GM12878 (cell line): Measurements from ENCODE around the gene GYG1. TPM values are rescaled to one million over a fixed set of nuclear protein-coding genes. Genes with fewer than 3 reads are reported as not detected.

Experiments used
- ATF3 ChIP-seq: IDR thresholded peaks from 2 replicates; pipeline ENCODE4 v1.6.1; 2011; ENCODE audit warnings: low read depth, mild to moderate bottlenecking, low read length, moderate library complexity, borderline replicate concordance; ENCODE audit errors: extremely low read depth
- BCLAF1 ChIP-seq: fragments of 450-650 bp; IDR thresholded peaks from 2 replicates; pipeline ENCODE4 v1.6.1; 2017; ENCODE audit warnings: antibody characterized with exemption, mild to moderate bottlenecking, moderate library complexity
- BHLHE40 ChIP-seq, 2 experiments: fragments of 450-650 bp in 1 of 2; IDR thresholded peaks; 2 replicates each; pipeline ENCODE4 v1.6.1; 2011 to 2017; ENCODE audit warnings: low read depth in 2 of 2, borderline replicate concordance in 1 of 2, improper control_type of control experiment in 1 of 2, low read length in 1 of 2, mild to moderate bottlenecking in 1 of 2
- BMI1 ChIP-seq: fragments of 450-650 bp; IDR thresholded peaks from 2 replicates; pipeline ENCODE4 v1.6.1; 2016; ENCODE audit warnings: mild to moderate bottlenecking, moderate library complexity, borderline replicate concordance
- CHD2 ChIP-seq: IDR thresholded peaks from 2 replicates; pipeline ENCODE4 v1.6.1; 2011; ENCODE audit warnings: low read depth, low read length, improper control_type of control experiment, borderline replicate concordance
- EED ChIP-seq: sonication (generic); IDR thresholded peaks from 2 replicates; pipeline ENCODE4 v1.6.1; 2016; ENCODE audit warnings: antibody characterized with exemption, low read depth
- FOXM1 ChIP-seq: IDR thresholded peaks from 2 replicates; pipeline ENCODE4 v1.6.1; 2012; ENCODE audit warnings: low read depth, mild to moderate bottlenecking, inconsistent platforms, low read length, moderate library complexity
- IRF4 ChIP-seq: IDR thresholded peaks from 2 replicates; pipeline ENCODE4 v1.6.1; 2011; ENCODE audit warnings: low read depth, low read length
- NR2C2 ChIP-seq: IDR thresholded peaks from 2 replicates; pipeline ENCODE4 v1.6.1; 2011; ENCODE audit warnings: borderline replicate concordance, low read depth; ENCODE audit not compliant: control insufficient read depth, insufficient read length
- PAX8 ChIP-seq: fragments of 450-650 bp; IDR thresholded peaks from 2 replicates; pipeline ENCODE4 v1.6.1; 2017; ENCODE audit warnings: mild to moderate bottlenecking, moderate library complexity
- PRDM15 ChIP-seq: fragments of 450-650 bp; formaldehyde crosslinking; IDR thresholded peaks from 2 replicates; pipeline ENCODE4 v1.4.0; 2020; ENCODE audit warnings: mild to moderate bottlenecking, moderate library complexity
- RUNX3 ChIP-seq: IDR thresholded peaks from 2 replicates; pipeline ENCODE4 v1.6.1; 2012; ENCODE audit warnings: low read length, inconsistent platforms
- SMC3 ChIP-seq: IDR thresholded peaks from 2 replicates; pipeline ENCODE4 v1.6.1; 2011; ENCODE audit warnings: low read length, improper control_type of control experiment, borderline replicate concordance
- SPI1 ChIP-seq: IDR thresholded peaks from 2 replicates; pipeline ENCODE4 v1.6.1; 2011; ENCODE audit warnings: low read depth, mild to moderate bottlenecking, low read length, moderate library complexity, borderline replicate concordance; ENCODE audit not compliant: insufficient read depth
- TCF3 ChIP-seq: IDR thresholded peaks from 2 replicates; pipeline ENCODE4 v1.6.1; 2012; ENCODE audit warnings: low read depth, mild to moderate bottlenecking, low read length, borderline replicate concordance; ENCODE audit not compliant: insufficient read depth
- polyA plus RNA-seq, 11 experiments: library from polyadenylated mRNA; depleted of rRNA in 4 of 11; unstranded in 6 of 11; stranded (reverse) in 5 of 11; fragments of >200 nt; fragmentation: Nextera tagmentation in 4 of 11; fragmentation: Illumina TruSeq in 1 of 11; extraction: Ambion mirVana in 4 of 11; extraction: Trizol in 1 of 11; gene quantifications; 1 replicate in 1 of 11; 2 replicates in 10 of 11; pipeline versions ENCODE4 v1.2.1 to v1.2.3, GENCODE V29; 2011 to 2016; ENCODE audit warnings: inconsistent platforms in 2 of 11, missing spikeins in 2 of 11, low read depth in 1 of 11
- total RNA-seq, 4 experiments: library from RNA; depleted of rRNA in 3 of 4; stranded (reverse); fragments of >200 nt in 3 of 4; fragmentation: Illumina TruSeq in 1 of 4; extraction: Trizol in 1 of 4; gene quantifications; 2 replicates each; pipeline versions ENCODE4 v1.2.1 to v1.2.3, GENCODE V29; 2013 to 2021
- TF ChIP-seq, protein P1 (sequence below): fragments of 450-650 bp; IDR thresholded peaks from 2 replicates; pipeline ENCODE4 v1.6.1; 2018; ENCODE audit warnings: borderline replicate concordance, mild to moderate bottlenecking; ENCODE audit not compliant: partially characterized antibody

GYG1 gene
- total and polyA plus RNA-seq, 10 of the 15 experiments (the other 5 are each of a cell fraction or from before 2014, with no cell fraction given), result 11.8 to 38.9 (median 22.9) TPM

DNA sequence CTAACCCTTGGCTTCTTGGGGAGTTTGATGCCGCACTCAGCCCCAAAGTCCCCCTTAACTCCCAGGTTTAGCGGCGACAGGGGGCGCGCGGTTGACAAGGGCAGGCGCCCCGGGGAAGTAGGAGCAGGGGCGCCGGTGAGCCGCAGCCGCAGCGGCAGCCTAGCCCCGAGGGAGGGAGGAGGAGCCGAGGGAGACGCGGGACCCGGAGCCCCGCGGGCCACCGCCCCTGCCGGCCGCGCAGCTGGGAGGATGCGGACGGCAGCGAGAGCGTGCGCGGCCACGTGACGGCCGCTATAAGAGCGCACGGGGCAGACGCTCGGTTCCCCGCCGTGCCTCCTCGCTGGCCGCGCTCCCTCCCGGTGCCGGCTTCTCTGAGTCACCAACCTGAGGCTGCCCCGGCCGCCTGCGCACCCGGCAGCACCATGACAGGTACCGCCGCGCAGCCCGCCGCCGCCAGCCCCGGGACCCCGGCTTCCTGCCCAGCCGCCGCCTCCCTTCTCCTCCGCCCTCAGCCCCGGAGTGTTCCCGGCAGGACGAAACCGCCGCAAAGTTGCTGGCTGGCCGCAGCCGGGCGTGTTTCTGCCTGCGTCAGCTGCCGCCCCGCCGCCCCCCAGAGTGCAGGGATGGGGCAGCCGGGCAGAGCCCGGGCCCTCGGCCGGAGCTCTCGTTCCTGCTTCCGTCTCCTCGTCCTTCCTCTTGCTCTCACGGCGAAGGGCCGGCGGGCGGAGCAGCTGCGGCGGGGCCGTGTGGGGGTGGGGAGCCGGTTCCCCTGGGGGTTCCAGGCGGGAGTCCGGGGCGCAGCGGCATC is at the start of gene GYG1 (continued):
- TF ChIP-seq SPI1 (no peak), NR2C2 (no peak), FOXM1 (no peak), BCLAF1 (no peak), CHD2 (no peak), BMI1 (no peak), SMC3 (no peak; the same call in 1 of the 2 replicates), RUNX3 (peak; percentile 26), PAX8 (no peak), ATF3 (peak; percentile 49; the same call in 1 of the 2 replicates), PRDM15 (CRISPR knock-in tag) (no peak), EED (peak; percentile 23; the same call in 1 of the 2 replicates), IRF4 (no peak), TCF3 (peak; percentile 74), BHLHE40 (IDR thresholded peaks at IDR 0.05; ENCODE audit: borderline replicate concordance in 1 of 2, low read depth in 2 of 2, low read length in 1 of 2) (peak; percentile 78 to 95; a peak in 3 of 4 replicates)
- TF ChIP-seq, protein P1, sequence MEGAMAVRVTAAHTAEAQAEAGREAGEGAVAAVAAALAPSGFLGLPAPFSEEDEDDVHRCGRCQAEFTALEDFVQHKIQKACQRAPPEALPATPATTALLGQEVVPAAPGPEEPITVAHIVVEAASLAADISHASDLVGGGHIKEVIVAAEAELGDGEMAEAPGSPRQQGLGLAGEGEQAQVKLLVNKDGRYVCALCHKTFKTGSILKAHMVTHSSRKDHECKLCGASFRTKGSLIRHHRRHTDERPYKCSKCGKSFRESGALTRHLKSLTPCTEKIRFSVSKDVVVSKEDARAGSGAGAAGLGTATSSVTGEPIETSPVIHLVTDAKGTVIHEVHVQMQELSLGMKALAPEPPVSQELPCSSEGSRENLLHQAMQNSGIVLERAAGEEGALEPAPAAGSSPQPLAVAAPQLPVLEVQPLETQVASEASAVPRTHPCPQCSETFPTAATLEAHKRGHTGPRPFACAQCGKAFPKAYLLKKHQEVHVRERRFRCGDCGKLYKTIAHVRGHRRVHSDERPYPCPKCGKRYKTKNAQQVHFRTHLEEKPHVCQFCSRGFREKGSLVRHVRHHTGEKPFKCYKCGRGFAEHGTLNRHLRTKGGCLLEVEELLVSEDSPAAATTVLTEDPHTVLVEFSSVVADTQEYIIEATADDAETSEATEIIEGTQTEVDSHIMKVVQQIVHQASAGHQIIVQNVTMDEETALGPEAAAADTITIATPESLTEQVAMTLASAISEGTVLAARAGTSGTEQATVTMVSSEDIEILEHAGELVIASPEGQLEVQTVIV, result no peak
